CD14-positive monocyte (primary cell): ENCODE measurements around the gene PPP2R2C. TPM values are rescaled to one million over a fixed set of nuclear protein-coding genes. Genes with fewer than 3 reads are reported as not detected.

Experiments used
- DNase-seq, 3 donors: peaks; one replicate each; pipeline ENCODE4 v3.0.0-alpha.2; 2011 to 2022
- H2AFZ ChIP-seq: 2 replicates; pipeline ENCODE4 v1.6.0; 2012; ENCODE audit warnings: mild to moderate bottlenecking, low read depth, low read length, inconsistent platforms; ENCODE audit not compliant: insufficient read depth, poor library complexity, severe bottlenecking
- H3K27ac ChIP-seq, 2 donors: 1 replicate in 1 of 2; 2 replicates in 1 of 2; pipeline ENCODE4 v1.5.1; 2012 to 2013; ENCODE audit warnings: low read length in 2 of 2, control low read depth in 1 of 2, inconsistent platforms in 1 of 2, low read depth in 1 of 2, mild to moderate bottlenecking in 1 of 2
- H3K27me3 ChIP-seq, 2 donors: one replicate each; pipeline versions ENCODE4 v1.6.0 to v1.6.1; 2011 to 2013; ENCODE audit warnings: low read length in 2 of 2; ENCODE audit not compliant: control insufficient read depth in 2 of 2, insufficient read depth in 2 of 2
- H3K36me3 ChIP-seq, 2 donors: replicated peaks in 1 of 2; 1 replicate in 1 of 2; 2 replicates in 1 of 2; pipeline versions ENCODE4 v1.5.1 to v1.6.1; 2012 to 2013; ENCODE audit warnings: low read length in 2 of 2, control low read depth in 1 of 2, inconsistent platforms in 1 of 2, mild to moderate bottlenecking in 1 of 2; ENCODE audit not compliant: insufficient read depth in 2 of 2, control insufficient read depth in 1 of 2
- H3K4me1 ChIP-seq, 2 donors: 1 replicate in 1 of 2; 2 replicates in 1 of 2; pipeline versions ENCODE4 v1.5.1 to v1.6.1; 2012 to 2013; ENCODE audit warnings: low read length in 2 of 2, control low read depth in 1 of 2, inconsistent platforms in 1 of 2, mild to moderate bottlenecking in 1 of 2, moderate library complexity in 1 of 2; ENCODE audit not compliant: insufficient read depth in 2 of 2, control insufficient read depth in 1 of 2
- H3K4me2 ChIP-seq: replicated peaks from 2 replicates; pipeline ENCODE3; 2012; ENCODE audit warnings: low read length, moderate library complexity, mild to moderate bottlenecking; ENCODE audit not compliant: poor library complexity, severe bottlenecking; ENCODE audit errors: extremely low read depth
- H3K4me3 ChIP-seq, 3 experiments: fragments of 200-600 bp in 1 of 3; sonication (generic) in 1 of 3; replicated peaks in 1 of 3; 1 replicate in 2 of 3; 2 replicates in 1 of 3; pipeline ENCODE4 v1.5.1; 2011 to 2013; ENCODE audit warnings: low read length in 3 of 3, mild to moderate bottlenecking in 3 of 3, control low read depth in 2 of 3, low read depth in 2 of 3, inconsistent platforms in 1 of 3, moderate library complexity in 1 of 3
- H3K79me2 ChIP-seq: 2 replicates; pipeline ENCODE4 v1.6.0; 2012; ENCODE audit warnings: mild to moderate bottlenecking, control low read depth, inconsistent platforms, low read length, moderate library complexity; ENCODE audit not compliant: insufficient read depth
- H3K9ac ChIP-seq: 2 replicates; pipeline ENCODE4 v1.6.0; 2017; ENCODE audit warnings: low read length, mild to moderate bottlenecking; ENCODE audit not compliant: insufficient read depth, poor library complexity, severe bottlenecking
- H3K9me3 ChIP-seq, 2 donors: replicated peaks in 1 of 2; 1 replicate in 1 of 2; 2 replicates in 1 of 2; pipeline versions ENCODE4 v1.5.1 to v1.6.1; 2012 to 2013; ENCODE audit warnings: low read length in 2 of 2, control low read depth in 1 of 2; ENCODE audit not compliant: control insufficient read depth in 1 of 2, insufficient read depth in 1 of 2
- H4K20me1 ChIP-seq: 2 replicates; pipeline ENCODE4 v1.6.0; 2012; ENCODE audit warnings: mild to moderate bottlenecking, low read length, control low read depth, moderate library complexity; ENCODE audit not compliant: insufficient read depth
- H3K27ac Mint-ChIP-seq, 7 donors: one replicate each; pipeline ENCODE4 v1.8.0; 2020; ENCODE audit warnings: mild to moderate bottlenecking in 7 of 7, mixed read lengths in 7 of 7, moderate library complexity in 6 of 7, inconsistent platforms in 2 of 7
- H3K27me3 Mint-ChIP-seq, 3 donors: one replicate each; pipeline ENCODE4 v1.8.0; 2021 to 2022; ENCODE audit warnings: low read depth in 3 of 3, mild to moderate bottlenecking in 3 of 3, mixed read lengths in 3 of 3, moderate library complexity in 3 of 3, inconsistent platforms in 1 of 3
- H3K36me3 Mint-ChIP-seq, 2 donors: one replicate each; pipeline ENCODE4 v1.8.0; 2020; ENCODE audit warnings: mixed read lengths in 2 of 2, inconsistent platforms in 1 of 2, mild to moderate bottlenecking in 1 of 2
- H3K4me1 Mint-ChIP-seq: one replicate; pipeline ENCODE4 v1.8.0; 2020; ENCODE audit warnings: mild to moderate bottlenecking, mixed read lengths
- H3K4me3 Mint-ChIP-seq, 2 donors: one replicate each; pipeline ENCODE4 v1.8.0; 2020; ENCODE audit warnings: mild to moderate bottlenecking in 2 of 2, mixed read lengths in 2 of 2, moderate library complexity in 1 of 2
- H3K9me3 Mint-ChIP-seq, 7 donors: one replicate each; pipeline ENCODE4 v1.8.0; 2020 to 2022; ENCODE audit warnings: mixed read lengths in 7 of 7, mild to moderate bottlenecking in 6 of 7, moderate library complexity in 6 of 7, inconsistent platforms in 2 of 7
- WGBS: methylation state at CpG from one replicate; pipeline ENCODE4 v1.1.5; 2013; ENCODE audit warnings: missing lambda C conversion rate; ENCODE audit not compliant: insufficient coverage; 5-methylcytosine and 5-hydroxymethylcytosine counted together
- intact Hi-C, 2 donors: fragments of 100-400 bp; cut with micrococcal nuclease; formaldehyde crosslinking; loops; one replicate each; pipeline versions ENCODE4 v1.15.0 to v1.15.1; 2023
- polyA plus RNA-seq, 3 donors: library from polyadenylated mRNA; depleted of rRNA in 1 of 3; unstranded in 2 of 3; stranded (reverse) in 1 of 3; fragments of 300-500 nt in 2 of 3; fragments of >200 nt in 1 of 3; fragmentation: Illumina TruSeq in 2 of 3; gene quantifications; 1 replicate in 2 of 3; 2 replicates in 1 of 3; pipeline ENCODE4 v1.2.3, GENCODE V29; 2012 to 2021
- TF ChIP-seq, protein P1 (sequence below): fragments of 200-600 bp; IDR thresholded peaks from one replicate; pipeline ENCODE4 v1.8.0; 2022; ENCODE audit warnings: antibody characterized with exemption, mild to moderate bottlenecking

The PPP2R2C gene
- polyA plus RNA-seq, 3 donors: not detected

DNA sequence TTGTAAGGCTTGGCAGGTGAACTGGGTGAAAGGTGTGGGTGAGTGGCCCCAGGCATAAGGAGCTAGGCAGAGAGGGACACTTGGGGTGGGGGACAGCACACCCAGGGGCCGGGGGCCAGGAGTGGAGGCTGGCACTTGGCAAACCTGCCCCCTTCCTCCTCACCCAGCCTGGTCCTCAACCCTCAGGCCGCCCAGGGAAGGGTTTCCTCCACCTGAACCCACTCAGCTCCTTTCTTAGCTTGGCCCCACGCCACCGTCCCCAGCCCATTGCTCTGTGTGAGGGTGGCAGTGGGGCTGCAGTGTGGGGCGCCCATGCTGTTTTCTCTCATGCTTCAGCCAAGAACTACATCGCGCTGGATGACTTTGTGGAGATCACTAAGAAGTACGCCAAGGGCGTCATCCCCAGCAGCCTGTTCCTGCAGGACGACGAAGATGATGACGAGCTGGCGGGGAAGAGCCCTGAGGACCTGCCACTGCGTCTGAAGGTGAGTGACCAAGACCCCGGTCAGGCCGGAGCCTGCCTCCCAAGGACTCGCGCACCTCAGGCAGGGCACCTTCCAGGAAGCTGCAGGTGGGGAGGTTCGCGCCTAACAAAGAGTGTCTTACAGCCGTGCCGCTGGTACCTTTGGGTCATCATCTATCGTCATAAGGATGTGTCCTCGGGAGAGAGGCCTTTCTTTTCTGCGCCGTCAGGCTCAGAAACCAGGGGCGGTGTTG lies 177.6 kb downstream of the PPP2R2C start:
- no peak overlapping the region for H3K4me3 Mint-ChIP-seq
- Histone ChIP-seq H3K27me3 (no peaks in the 10 kb centered on the region), H3K4me1 (no peaks in the 10 kb centered on the region), H4K20me1 (no peaks in the 10 kb centered on the region), H3K4me2 (no peak overlapping the region), H2AFZ (no peak overlapping the region), H3K9ac (no peak overlapping the region), H3K9me3 (no peaks in the 10 kb centered on the region), H3K36me3 (no peaks in the 10 kb centered on the region), H3K79me2 (no peaks in the 10 kb centered on the region), H3K27ac (no peak overlapping the region), H3K4me3 (no peak overlapping the region)
- TF ChIP-seq, protein P1, sequence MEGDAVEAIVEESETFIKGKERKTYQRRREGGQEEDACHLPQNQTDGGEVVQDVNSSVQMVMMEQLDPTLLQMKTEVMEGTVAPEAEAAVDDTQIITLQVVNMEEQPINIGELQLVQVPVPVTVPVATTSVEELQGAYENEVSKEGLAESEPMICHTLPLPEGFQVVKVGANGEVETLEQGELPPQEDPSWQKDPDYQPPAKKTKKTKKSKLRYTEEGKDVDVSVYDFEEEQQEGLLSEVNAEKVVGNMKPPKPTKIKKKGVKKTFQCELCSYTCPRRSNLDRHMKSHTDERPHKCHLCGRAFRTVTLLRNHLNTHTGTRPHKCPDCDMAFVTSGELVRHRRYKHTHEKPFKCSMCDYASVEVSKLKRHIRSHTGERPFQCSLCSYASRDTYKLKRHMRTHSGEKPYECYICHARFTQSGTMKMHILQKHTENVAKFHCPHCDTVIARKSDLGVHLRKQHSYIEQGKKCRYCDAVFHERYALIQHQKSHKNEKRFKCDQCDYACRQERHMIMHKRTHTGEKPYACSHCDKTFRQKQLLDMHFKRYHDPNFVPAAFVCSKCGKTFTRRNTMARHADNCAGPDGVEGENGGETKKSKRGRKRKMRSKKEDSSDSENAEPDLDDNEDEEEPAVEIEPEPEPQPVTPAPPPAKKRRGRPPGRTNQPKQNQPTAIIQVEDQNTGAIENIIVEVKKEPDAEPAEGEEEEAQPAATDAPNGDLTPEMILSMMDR: no peak
- no peaks in the 10 kb centered on the region for H3K36me3 Mint-ChIP-seq
- H3K27ac Mint-ChIP-seq: no peak overlapping the region
- no peak for DNase-seq
- H3K27me3 Mint-ChIP-seq: peaks cover 3 to 9% (median 6%) of the 10 kb centered on the region in 3 donors
- 98% methylated on average over 14 of the region's 27 CpGs for WGBS
- no peaks in the 10 kb centered on the region for H3K9me3 Mint-ChIP-seq
- no peaks in the 10 kb centered on the region for H3K4me1 Mint-ChIP-seq
- intact Hi-C loops: no loop called here

GRCh38 chr4:6293661-6294060 lies 178.8 kb downstream of the PPP2R2C start:
- no peak overlapping the region for H3K4me3 ChIP-seq
- no peak overlapping the region for H3K9ac ChIP-seq
- no peaks in the 10 kb centered on the region for H4K20me1 ChIP-seq
- H3K4me2 ChIP-seq: no peak overlapping the region
- Mint-ChIP-seq H3K9me3 (no peaks in the 10 kb centered on the region), H3K4me1 (no peaks in the 10 kb centered on the region), H3K4me3 (no peak overlapping the region), H3K27ac (no peak overlapping the region), H3K36me3 (no peaks in the 10 kb centered on the region), H3K27me3 (peaks cover 3 to 9% (median 4%) of the 10 kb centered on the region in 3 donors)
- no peaks in the 10 kb centered on the region for H3K79me2 ChIP-seq
- TF ChIP-seq, protein P1: no peak
- H3K9me3 ChIP-seq: no peaks in the 10 kb centered on the region
- intact Hi-C loops: no loop called here
- no peak for DNase-seq
- 82% methylated on average over 3 of the region's 8 CpGs for WGBS
- H3K27me3 ChIP-seq: no peaks in the 10 kb centered on the region
- no peak overlapping the region for H3K27ac ChIP-seq
- no peak overlapping the region for H2AFZ ChIP-seq
- H3K36me3 ChIP-seq: no peaks in the 10 kb centered on the region
- no peaks in the 10 kb centered on the region for H3K4me1 ChIP-seq
